Upper lobe of left lung (tissue), 4 donors: ENCODE measurements around the gene OMA1.
A peak's percentile ranks its signal among the peaks of the same experiment; 100 is the strongest.

Experiments used
- CTCF ChIP-seq, 6 experiments: fragments of 450-650 bp in 4 of 6; fragments of 200-600 bp in 2 of 6; sonication (generic) in 2 of 6; IDR thresholded peaks; one replicate each; pipeline ENCODE4 v1.5.1; 2016 to 2019; ENCODE audit warnings: antibody characterized with exemption in 6 of 6
- EP300 ChIP-seq, 4 donors: sonication (generic); formaldehyde crosslinking; IDR thresholded peaks; one replicate each; pipeline ENCODE4 v1.5.1; 2017; ENCODE audit warnings: antibody characterized with exemption in 4 of 4, control low read depth in 2 of 4
- POLR2A ChIP-seq, 4 donors: fragments of 450-650 bp; IDR thresholded peaks; one replicate each; pipeline ENCODE4 v1.5.1; 2016 to 2017; ENCODE audit warnings: antibody characterized with exemption in 4 of 4, mild to moderate bottlenecking in 2 of 4
- POLR2AphosphoS5 ChIP-seq, 2 donors: sonication (generic); formaldehyde crosslinking; IDR thresholded peaks; one replicate each; pipeline ENCODE4 v1.5.1; 2017; ENCODE audit warnings: antibody characterized with exemption in 2 of 2

GRCh38 chr1:58545591-58546519 is 671 bp downstream of the OMA1 start:
- TF ChIP-seq CTCF (IDR thresholded peaks at IDR 0.05) (peak in 1 of 6 experiments; percentile 5), POLR2A (IDR thresholded peaks at IDR 0.05) (peak in 1 of 4 donors; percentile 2), EP300 (IDR thresholded peaks at IDR 0.05) (peak in 1 of 4 donors; percentile 37), POLR2AphosphoS5 (IDR thresholded peaks at IDR 0.05) (peak in 1 of 2 donors; percentile 13)
